Common myeloid progenitor, CD34-positive (primary cell): ENCODE results near the gene ROBO1.

Experiments used
- CTCF ChIA-PET: fragments of 350-600 bp; sonication (Branson Sonifier 250); formaldehyde crosslinking; loops from one replicate; lab custom pipeline; 2021; ENCODE audit warnings: antibody characterized with exemption; lab: Charles Lee
- POLR2A ChIA-PET: fragments of 350-600 bp; sonication (Branson Sonifier 250); formaldehyde crosslinking; loops from one replicate; lab custom pipeline; 2021; ENCODE audit warnings: antibody characterized with exemption; lab: Charles Lee
- DNase-seq, 3 donors: peaks; one replicate each; pipeline versions ENCODE4 v3.0.0 to v3.0.0-alpha.2; 2013
- H3K27ac ChIP-seq, 2 experiments: 1 replicate in 1 of 2; 2 replicates in 1 of 2; pipeline ENCODE4 v1.7.0; 2013; ENCODE audit warnings: inconsistent platforms in 2 of 2, low read length in 2 of 2, mild to moderate bottlenecking in 2 of 2, low read depth in 1 of 2, moderate library complexity in 1 of 2; ENCODE audit not compliant: severe bottlenecking in 2 of 2, insufficient read depth in 1 of 2, poor library complexity in 1 of 2
- H3K27me3 ChIP-seq, 5 experiments: replicated peaks in 2 of 5; 1 replicate in 3 of 5; 2 replicates in 2 of 5; pipeline versions ENCODE4 v1.6.1 to v1.7.0; 2013; ENCODE audit warnings: low read length in 4 of 5, mild to moderate bottlenecking in 2 of 5, moderate library complexity in 2 of 5, inconsistent platforms in 1 of 5; ENCODE audit not compliant: insufficient read depth in 5 of 5, control insufficient read depth in 4 of 5
- H3K36me3 ChIP-seq, 4 experiments: 1 replicate in 2 of 4; 2 replicates in 2 of 4; pipeline versions ENCODE4 v1.6.1 to v1.7.0; 2013; ENCODE audit warnings: low read length in 3 of 4, control low read depth in 1 of 4, mild to moderate bottlenecking in 1 of 4; ENCODE audit not compliant: control insufficient read depth in 4 of 4, insufficient read depth in 4 of 4
- H3K4me1 ChIP-seq, 4 experiments: 1 replicate in 3 of 4; 2 replicates in 1 of 4; pipeline versions ENCODE4 v1.6.1 to v1.7.1; 2013; ENCODE audit warnings: low read length in 3 of 4, mild to moderate bottlenecking in 3 of 4, control low read depth in 1 of 4, inconsistent platforms in 1 of 4, moderate library complexity in 1 of 4; ENCODE audit not compliant: control insufficient read depth in 4 of 4, insufficient read depth in 4 of 4; ENCODE audit errors: control extremely low read depth in 1 of 4
- H3K4me3 ChIP-seq, 7 experiments: 1 replicate in 4 of 7; 2 replicates in 3 of 7; pipeline versions ENCODE4 v1.5.1 to v1.7.0; 2013; ENCODE audit warnings: mild to moderate bottlenecking in 7 of 7, low read length in 6 of 7, moderate library complexity in 6 of 7, inconsistent platforms in 2 of 7, low read depth in 2 of 7, control low read depth in 1 of 7; ENCODE audit not compliant: insufficient read depth in 4 of 7, control insufficient read depth in 1 of 7; ENCODE audit errors: extremely low read depth in 1 of 7
- H3K9me3 ChIP-seq, 5 experiments: 1 replicate in 4 of 5; 2 replicates in 1 of 5; pipeline versions ENCODE4 v1.6.1 to v1.7.1; 2013; ENCODE audit warnings: low read length in 4 of 5, mild to moderate bottlenecking in 2 of 5, inconsistent platforms in 1 of 5, low read depth in 1 of 5, moderate library complexity in 1 of 5; ENCODE audit not compliant: control insufficient read depth in 4 of 5, insufficient read depth in 2 of 5; ENCODE audit errors: control extremely low read depth in 1 of 5
- WGBS: methylation state at CpG from one replicate; pipeline ENCODE4 v1.1.5; 2013; ENCODE audit not compliant: insufficient coverage; 5-methylcytosine and 5-hydroxymethylcytosine counted together

The ROBO1 gene

DNA sequence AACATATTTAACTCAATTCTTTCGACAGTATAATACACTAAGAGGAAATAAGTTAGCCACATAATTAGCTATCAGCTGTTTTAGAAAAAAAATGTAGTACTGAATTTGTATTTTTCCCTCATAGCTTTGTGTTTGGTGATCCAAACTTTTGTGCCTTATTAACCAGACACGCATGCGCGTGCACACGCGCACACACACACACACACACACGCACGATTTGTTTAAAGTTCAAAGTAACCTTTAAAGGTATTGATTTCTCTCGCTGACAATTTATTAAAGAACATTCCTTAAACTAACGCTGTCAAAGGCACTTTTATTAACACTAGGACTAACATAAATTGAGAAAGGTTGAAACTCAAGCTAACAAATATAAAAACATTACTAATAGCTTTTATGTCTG is 198.9 kb downstream of the ROBO1 start:
- WGBS = 96% methylated on average over 7 of the region's 10 CpGs
- no peaks in the 10 kb centered on the region for H3K27me3 ChIP-seq
- no peaks in the 10 kb centered on the region for H3K36me3 ChIP-seq
- no peaks in the 10 kb centered on the region for H3K9me3 ChIP-seq
- POLR2A ChIA-PET = no interaction called here
- no peaks in the 10 kb centered on the region for H3K4me1 ChIP-seq
- CTCF ChIA-PET = no interaction called here
- no peak overlapping the region for H3K27ac ChIP-seq
- no peak overlapping the region for H3K4me3 ChIP-seq
- DNase-seq = no peak

DNA sequence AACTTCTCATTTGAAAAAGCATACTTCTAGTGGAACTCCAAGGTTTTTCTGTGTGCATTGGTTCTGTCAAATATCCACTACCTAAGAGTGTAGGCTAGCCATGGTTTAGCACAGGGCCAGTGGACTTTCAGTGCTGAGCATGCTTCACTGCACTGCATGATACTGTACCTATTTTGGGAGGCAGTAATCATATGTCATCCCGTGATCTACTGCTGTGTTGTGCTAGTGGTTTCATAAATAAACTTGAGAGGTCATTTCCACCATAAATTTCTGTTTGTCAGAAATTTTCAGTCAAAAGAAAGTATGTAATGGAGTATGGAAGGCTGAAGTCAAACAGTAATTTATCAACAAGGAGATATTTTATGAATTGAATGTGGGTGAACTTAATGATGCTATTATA is 203.6 kb downstream of the ROBO1 start:
- Histone ChIP-seq H3K4me3 (no peak overlapping the region), H3K27ac (no peak overlapping the region), H3K36me3 (no peaks in the 10 kb centered on the region), H3K9me3 (no peaks in the 10 kb centered on the region), H3K4me1 (no peaks in the 10 kb centered on the region), H3K27me3 (no peaks in the 10 kb centered on the region)
- CTCF ChIA-PET = no interaction called here
- no CpG with 5 or more reads among the region's 1 CpG for WGBS
- no peak for DNase-seq
- POLR2A ChIA-PET = no interaction called here

DNA sequence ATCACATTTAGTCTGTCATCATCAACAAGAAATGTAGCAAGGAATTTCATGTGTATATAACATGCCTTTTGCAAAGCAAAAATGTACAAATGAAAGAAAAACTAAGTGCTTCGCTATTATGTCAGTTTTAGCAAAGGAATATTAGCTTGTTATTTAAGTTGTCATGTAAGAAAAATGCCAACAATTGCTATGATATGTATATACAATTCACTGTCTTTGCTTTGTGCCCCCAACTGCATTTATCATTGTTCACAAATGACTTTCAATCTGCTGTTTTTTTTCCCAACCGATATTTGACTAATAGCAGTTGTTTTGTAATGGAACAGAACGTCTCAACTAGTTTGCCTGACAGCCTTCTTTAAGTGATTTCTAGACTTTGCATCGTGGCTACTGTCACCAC is 207.1 kb downstream of the ROBO1 start:
- Histone ChIP-seq H3K27ac (no peak overlapping the region), H3K4me1 (no peaks in the 10 kb centered on the region), H3K36me3 (no peaks in the 10 kb centered on the region), H3K4me3 (no peak overlapping the region), H3K27me3 (no peaks in the 10 kb centered on the region), H3K9me3 (no peaks in the 10 kb centered on the region)
- no peak for DNase-seq
- CTCF ChIA-PET = no interaction called here
- POLR2A ChIA-PET = no interaction called here
- 82% methylated on average over 2 of the region's 4 CpGs for WGBS

DNA sequence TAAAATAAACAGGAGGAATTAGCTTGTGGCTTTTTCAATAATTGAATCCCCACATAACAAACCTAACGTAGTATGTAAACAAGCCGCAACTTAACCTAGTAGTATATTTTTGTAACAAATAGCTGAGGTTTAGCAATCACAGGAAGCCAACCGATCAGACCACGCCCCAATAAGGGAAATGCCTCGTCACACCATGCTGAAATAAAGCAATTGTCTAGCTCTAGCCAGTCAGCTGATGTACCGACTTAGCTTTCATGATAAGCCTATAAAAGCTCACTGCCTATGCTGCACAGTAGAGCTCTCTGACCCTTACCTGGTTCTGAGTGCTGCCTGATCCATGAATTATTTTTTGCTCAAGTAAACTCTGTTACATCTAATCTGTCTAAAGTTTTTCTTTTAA is 208.9 kb downstream of the ROBO1 start:
- Histone ChIP-seq H3K4me1 (no peaks in the 10 kb centered on the region), H3K27ac (no peak overlapping the region), H3K27me3 (no peaks in the 10 kb centered on the region), H3K4me3 (no peak overlapping the region), H3K9me3 (no peaks in the 10 kb centered on the region), H3K36me3 (no peaks in the 10 kb centered on the region)
- CTCF ChIA-PET = no interaction called here
- DNase-seq = no peak
- 66% methylated on average over 5 of the region's 6 CpGs for WGBS
- POLR2A ChIA-PET = no interaction called here

DNA sequence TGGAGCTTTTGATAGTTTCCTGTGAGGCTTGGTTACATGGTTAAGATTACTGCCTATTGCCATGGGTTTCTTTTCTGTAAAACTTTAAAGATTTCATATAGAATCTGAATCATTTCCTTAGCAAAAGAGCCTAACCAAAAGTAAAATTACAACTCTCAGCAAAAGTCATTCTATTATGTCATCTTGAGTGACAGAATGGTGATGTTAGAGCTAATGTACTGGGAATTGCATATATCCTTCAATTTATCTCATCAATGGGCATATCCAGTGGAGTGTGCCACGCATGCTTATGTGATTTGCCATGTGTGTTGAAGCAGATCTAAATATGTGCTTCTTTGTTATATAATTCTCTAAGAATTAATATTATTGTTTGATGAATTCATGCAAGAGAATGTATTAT is 212.1 kb downstream of the ROBO1 start:
- Histone ChIP-seq H3K9me3 (no peaks in the 10 kb centered on the region), H3K36me3 (no peaks in the 10 kb centered on the region), H3K27me3 (no peaks in the 10 kb centered on the region), H3K27ac (no peak overlapping the region), H3K4me1 (no peaks in the 10 kb centered on the region), H3K4me3 (no peak overlapping the region)
- no peak for DNase-seq
- ChIA-PET CTCF (no interaction called here), POLR2A (no interaction called here)
- WGBS = no CpG with 5 or more reads among the region's 1 CpG

DNA sequence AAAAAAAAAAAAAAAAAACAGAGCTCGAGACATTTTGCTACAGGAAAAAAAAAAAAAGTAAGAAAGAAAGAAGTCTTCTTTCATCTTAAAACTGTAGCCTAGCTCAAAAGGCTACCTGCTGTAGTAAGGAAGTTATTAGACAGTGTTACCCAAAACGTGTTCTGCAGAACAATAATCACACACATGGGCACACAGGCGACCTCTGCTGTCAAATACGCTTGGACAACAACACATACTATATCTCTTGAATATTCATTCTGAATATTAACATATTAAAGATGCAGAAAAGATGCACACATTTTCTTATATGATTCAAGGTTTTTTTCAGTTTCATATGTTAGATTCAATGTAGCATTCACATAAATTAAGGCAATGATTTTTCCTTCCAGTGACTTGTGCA is 215.8 kb downstream of the ROBO1 start:
- no peak overlapping the region for H3K27ac ChIP-seq
- no peaks in the 10 kb centered on the region for H3K4me1 ChIP-seq
- ChIA-PET CTCF (no interaction called here), POLR2A (no interaction called here)
- no peak for DNase-seq
- H3K9me3 ChIP-seq = no peaks in the 10 kb centered on the region
- no peaks in the 10 kb centered on the region for H3K36me3 ChIP-seq
- no CpG with 5 or more reads among the region's 4 CpGs for WGBS
- H3K4me3 ChIP-seq = no peak overlapping the region
- H3K27me3 ChIP-seq = no peaks in the 10 kb centered on the region

DNA sequence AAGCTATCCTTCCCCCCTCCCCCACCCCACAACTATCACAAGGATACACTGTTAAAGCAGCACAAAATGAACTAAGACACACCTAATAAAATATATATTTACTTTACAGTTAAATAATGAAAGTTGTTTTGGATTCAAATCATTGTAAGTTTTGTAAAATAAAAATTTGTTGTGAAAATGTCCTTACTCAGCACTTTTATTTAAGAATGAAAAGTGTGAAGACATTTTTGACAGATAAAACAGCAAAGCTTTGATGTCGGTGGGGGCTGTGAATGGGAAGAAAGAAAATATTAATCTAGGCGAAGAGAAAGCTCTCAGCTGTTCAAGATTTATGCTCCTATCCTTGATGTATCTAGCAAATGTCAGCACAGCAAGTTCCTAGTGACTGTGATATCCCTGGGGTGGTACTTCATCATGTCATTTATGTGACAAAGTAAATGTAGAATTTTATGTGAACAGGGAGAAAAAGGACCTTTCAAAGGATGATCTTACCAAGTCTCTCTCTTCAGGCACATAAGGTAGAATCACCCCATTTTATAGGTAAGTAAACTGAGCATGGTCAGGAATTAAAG is 216.4 kb downstream of the ROBO1 start:
- Histone ChIP-seq H3K4me1 (no peaks in the 10 kb centered on the region), H3K27me3 (no peaks in the 10 kb centered on the region), H3K27ac (no peak overlapping the region), H3K9me3 (no peaks in the 10 kb centered on the region), H3K4me3 (no peak overlapping the region), H3K36me3 (no peaks in the 10 kb centered on the region)
- no peak for DNase-seq
- ChIA-PET CTCF (no interaction called here), POLR2A (no interaction called here)
- WGBS = 48% methylated on average over 2 of the region's 2 CpGs
